T follicular helper cell (primary cell): ENCODE data around the gene DLK2.
"Not testable (repeated sequence)": the region's sequence is repeated elsewhere in the genome, so short reads cannot be mapped to it uniquely, and the experiment has no call there.

Experiments used
- DNase-seq: peaks from one replicate; pipeline ENCODE4 v3.0.0-alpha.2; 2020; ENCODE audit warnings: low read depth
- total RNA-seq, 2 experiments: gene quantifications; one replicate each; lab custom pipeline; 2026; lab: John Stamatoyannopoulos, UW

The DLK2 gene, protein sequence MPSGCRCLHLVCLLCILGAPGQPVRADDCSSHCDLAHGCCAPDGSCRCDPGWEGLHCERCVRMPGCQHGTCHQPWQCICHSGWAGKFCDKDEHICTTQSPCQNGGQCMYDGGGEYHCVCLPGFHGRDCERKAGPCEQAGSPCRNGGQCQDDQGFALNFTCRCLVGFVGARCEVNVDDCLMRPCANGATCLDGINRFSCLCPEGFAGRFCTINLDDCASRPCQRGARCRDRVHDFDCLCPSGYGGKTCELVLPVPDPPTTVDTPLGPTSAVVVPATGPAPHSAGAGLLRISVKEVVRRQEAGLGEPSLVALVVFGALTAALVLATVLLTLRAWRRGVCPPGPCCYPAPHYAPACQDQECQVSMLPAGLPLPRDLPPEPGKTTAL
- 1.0 to 3.4 reads per million in 2 experiments for total RNA-seq

DNA sequence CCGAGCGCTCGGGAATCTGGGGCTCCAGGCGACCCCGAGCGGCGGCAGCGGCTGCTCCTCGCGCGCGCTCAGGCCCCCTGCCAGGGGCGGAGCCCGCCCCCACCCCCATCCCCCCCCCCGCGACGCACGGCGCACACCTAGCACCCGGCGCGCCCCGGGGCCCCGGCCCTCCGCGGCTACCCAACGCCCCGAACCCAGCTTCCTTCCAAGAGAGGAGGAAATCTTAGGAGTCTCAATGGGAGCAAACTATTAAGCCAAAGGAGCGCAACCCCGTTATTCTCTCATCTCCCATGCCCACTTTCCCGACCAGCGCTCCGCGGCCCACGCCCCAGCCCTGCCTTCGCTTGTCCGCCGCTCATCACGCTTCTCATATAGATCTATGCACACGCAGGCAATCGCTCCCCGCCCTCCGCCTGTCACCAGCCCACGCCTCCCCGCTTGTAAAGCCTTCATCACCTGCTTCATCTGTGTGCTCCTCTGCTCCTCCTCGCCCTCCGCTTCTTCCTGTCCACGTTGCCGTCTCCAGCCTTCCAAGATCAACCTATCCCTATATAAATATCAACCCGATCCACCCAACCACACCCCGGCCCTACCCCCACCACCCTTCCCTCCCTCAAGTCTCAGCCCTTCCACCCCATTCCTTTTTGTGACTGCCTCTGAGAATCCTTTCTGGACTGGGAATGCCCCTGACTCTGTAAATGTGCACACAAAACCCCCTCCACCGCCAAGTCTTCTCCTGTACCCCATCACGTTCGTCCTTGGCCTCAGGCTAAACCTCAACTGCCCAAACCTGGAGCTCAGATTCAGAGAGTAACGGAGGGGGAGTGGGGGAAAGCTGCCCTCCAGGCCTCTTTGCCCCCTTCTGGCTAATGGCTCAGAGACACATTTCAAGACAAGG is at the start of gene DLK2:
Gene DLK2 (minus strand): TSS at position 18 of the 898 bp plus-strand sequence. CDS start 723 bp downstream, outside the sequence.
- DNase-seq, result peak; percentile 42

DNA sequence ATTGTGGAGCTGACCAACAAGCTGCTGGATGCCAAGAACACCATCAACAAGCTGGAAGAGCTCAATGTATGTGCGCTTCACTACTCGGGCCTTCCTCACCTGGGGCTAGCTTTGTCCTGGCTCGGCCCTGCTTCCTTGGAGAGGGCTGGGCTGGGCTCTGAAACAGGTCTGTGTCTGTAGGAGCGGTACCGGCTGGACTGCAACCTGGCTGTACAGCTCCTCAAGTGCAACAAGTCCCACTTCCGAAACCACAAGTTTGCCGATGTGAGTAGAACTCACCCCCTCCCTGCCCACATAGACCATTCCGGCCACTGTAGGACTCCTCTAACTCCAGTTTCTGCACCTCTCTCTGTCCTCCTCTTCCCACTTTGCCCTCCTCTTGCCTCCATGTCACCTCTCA is 48.1 kb upstream of the DLK2 start:
- no peak for DNase-seq

DNA sequence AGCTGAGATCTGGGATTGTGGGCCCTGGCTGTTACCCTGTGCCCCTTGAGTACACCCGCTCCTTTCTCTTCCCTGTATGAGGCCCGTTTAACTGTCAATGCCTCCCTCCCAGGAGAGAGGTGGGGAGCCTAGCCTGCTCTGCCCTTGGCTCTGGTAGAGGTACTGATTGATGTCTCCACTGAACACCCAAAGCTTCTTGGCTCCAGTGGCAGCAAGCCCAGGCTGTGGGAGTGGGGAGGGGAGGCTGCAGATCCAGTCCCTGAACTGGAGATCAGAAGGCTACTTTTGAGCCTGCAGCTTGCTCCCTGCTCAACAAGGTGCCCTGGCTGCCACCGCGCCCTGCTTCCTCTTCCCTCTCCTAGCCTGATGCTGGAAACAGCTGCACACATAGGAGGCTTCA is 47.3 kb upstream of the DLK2 start:
- DNase-seq, result no peak

DNA sequence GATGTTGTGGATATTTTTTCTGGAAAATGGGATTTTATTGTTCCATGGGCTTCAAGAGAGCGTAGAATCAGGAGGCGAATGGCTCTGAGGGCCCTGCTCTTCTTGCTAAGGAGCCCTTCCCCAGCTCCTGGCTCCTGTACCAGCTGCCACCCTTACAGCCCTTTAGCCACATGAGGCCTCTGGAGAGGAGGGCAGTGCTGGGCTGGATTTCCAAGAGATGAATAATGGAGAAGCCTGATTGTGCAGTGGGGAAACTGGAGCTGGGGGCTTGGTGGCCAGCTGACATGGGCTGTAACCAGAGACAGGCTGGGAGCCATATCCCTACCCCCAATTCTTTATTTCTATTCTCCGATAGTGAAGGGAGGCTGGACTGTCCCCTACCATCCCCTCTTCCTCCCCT is 45.6 kb upstream of the DLK2 start:
- no peak for DNase-seq

DNA sequence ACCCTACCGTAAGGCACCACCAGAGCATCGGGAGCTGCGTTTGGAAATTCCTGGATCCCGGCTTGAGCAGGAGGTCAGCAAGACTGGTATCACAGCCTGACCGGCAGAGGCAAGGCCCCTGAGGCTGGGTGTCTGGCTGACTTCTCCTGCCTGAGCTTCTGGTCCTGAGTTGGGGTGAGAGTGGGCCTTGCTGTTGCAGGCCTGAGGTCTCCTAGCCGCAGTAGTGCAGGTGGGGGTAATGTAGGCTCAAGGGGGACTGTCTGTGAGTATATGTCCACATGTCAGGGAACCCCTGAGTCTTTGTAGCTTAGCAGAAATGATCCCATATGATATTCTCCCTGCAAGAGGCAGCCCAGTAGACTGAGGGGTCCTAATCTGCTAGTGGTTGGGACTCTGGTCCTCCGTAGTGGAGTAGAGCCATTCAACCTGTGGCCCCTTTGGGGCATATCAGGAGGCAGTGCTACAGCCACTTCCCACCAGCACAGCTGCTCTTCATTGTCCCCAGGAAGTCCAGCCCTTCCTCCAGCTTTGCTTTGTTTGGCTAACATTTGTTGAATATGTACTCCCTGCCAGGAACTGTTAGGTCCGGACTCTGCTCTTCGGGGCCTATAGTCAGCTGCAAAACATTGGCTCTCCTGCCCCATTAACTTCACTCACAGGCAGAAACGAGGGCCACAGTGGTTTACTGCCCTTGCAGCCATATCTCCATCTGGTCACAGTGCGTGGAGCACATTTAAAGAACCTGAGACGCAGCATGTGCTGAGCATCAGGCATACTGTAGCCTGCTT is 43.9 kb upstream of the DLK2 start:
- no peak for DNase-seq

DNA sequence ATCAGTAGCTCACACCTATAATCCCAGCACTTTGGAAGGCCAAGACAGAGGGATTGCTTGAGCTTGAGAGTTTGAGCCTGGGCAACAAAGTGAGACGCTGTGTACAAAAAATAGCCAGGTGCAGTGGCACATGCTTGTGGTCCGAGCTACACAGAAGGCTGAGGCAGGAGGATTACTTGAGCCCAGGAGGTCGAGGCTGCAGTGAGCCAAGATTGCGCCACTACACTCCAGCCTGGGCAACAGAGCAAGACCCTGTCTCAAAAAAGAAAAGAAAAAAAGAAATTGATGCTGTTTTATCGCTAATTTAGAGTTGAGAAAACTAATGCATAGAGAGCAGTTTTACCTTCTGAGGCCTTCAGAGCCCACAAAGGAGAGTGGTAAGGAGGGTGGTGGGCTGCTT is 42.9 kb upstream of the DLK2 start:
- not testable (repeated sequence) for DNase-seq

DNA sequence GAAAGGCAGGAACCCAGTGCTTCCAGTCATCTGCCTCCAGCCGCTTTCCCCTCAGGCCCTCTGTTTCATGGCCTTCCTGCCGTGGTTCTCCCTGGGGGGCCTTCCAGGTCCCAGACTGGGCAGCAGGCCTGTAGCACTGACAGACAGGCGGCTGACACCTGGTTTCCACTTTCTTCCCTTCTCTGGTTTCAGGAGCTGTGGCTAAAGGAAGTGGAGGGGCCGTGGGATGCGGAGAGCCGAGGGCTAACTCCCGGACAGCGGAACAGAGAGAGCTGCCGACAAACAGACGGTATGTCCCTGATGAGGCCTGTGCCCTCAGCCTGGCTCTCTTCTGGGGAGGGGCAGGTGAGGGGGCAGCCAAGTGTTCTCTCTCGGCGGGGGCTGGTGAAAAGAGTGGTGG is 42.3 kb upstream of the DLK2 start:
- DNase-seq, result no peak

DNA sequence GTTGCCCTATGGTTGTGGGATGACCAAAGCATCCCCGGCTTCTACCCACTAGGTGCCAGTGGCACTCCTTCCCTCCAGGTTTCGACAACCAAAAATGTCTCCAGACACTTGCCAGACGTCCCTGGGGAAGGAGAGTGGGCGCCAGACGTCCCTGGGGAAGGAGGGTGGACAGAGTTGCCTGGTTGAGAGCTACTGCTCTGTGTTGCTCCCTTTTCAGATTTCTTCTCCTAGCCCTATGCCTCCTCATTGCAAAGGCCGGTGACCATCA is 41.7 kb upstream of the DLK2 start:
- no peak for DNase-seq

DNA sequence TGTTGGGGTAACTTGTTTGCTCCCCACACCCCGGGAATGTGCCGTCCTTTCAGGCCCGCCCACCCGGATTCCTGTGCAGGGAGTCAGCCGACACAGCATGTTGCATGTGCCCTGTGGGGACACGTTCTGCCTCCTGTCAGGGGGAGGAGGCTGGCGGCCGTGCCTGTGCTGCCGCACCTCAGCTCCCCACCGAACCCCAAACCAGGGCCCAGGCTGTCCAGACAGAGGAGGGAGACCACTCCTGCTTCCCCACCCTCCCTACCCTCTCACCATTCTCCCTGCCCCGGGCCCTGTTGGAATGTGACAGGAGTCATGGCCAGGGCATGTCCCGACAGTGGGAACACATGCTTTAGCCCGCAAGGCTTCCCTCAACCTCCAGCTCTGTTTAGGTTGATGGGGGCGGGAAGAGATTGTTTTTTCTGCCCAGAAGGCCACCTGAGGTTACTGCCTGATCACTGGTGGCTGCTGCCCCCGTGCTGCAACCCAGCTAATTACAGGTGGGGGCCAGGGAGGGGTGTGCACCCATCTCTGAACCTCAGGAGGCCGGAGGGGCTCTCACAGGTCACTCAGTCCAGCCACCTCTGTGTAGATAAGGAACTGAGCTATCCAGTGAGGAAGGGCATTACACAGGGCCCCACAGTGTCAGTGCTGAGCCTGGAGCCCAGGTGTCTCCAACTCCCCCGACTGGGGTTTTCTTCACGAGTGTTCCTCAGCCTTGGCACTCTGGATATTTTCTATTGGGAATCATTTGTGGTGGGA is 41.2 kb upstream of the DLK2 start:
- no peak for DNase-seq

DNA sequence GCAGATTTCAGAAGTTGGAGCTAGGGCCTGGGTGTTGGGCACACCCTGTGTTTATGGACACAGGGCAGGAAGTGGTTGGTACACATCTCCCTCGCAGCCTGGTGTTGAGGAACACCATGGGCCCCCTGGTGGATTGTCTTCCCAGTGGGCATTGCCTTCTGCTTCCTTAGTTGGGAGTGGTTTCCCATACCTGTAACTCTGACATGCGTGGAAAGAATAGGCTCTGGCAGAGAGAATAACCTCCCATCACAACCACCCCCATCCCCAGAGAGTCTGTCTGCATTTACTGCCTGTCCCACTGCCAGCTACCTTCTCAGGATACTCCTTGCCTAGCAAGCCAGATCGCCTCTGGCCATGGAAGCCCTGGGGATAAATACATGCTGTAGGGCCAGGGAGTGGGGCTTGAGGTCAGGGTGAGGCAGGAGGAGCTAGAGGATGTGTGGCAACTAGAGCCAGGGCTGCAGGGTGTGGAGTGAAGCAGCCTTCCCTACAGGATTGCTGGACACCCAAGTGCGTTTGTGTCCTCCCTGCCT is 40.1 kb upstream of the DLK2 start:
- no peak for DNase-seq

DNA sequence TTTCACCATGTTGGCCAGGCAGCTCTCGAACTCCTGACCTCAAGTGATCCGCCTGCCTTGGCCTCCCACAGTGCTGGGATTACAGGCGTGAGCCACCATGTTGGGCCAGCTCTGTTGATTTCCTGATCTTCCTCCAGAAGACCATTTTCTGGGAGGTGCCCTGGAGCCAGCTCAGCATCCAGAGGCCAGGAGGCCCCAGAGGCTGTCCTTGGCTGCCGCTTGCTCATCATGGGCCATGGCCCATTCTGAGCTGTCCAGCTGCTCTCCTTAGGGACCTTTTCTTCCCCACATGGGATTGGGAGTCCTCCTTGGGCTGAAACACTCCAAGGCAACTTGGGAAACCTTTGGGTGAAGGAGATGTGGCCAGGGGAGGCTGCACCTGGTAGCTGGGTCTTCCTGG is 39.4 kb upstream of the DLK2 start:
- no peak for DNase-seq

DNA sequence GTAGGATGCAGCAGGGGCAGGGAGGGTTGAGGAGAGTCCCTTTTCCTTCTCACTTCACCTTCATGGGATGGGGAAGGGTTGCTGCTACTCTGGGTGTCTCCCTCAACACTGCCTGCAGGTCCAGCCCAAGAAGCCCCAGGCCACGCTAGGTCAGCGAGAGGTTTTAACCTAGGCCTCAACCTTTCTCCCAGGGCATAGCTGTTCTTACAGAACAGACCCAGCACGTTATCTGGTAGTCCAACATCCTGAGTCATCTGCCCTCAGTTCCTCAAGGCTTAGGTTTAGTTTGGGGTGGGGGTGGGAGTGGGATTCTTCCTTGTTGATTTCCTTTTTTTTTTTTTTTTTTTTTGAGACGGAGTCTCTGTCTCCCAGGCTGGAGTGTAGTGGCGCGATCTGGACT is 39.0 kb upstream of the DLK2 start:
- DNase-seq, result no peak

DNA sequence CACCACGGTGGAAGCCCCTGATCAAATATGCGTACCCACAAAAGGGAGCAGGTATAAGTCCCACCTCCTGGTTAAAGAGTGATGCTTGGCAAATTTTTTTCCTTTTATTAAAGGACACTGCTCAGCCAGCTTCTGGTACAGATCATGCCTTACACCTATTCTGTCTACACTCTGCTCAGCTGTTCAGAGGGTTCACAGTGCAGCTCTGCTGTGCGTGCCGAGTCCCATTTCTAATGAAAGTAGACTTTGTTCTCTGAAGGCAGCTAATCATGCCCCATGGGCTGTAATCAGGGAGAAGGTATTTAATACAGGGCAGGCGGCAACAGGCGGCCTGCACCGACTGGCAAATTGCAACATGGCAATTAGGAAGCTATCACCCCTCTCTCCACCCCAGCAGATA is 38.5 kb upstream of the DLK2 start:
- no peak for DNase-seq

DNA sequence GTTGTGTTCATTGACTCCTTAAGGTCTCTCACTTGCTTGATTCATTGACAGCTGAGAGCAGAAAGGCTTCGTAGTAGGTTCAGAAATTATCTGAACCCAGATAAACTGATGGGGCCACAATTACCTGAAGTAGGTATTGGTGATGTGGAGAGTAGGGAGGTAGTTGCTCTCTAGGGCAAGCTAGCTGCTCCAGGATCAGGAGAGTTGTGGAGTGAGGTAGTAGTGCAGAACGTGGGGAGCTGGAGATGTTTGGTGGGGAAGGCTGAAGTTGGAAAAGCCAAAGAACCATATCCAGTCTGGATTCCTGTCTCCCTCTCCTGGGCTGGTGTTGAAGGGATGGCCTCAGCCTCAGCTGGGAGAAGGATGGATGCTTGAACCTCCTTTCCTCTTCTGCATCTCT is 37.9 kb upstream of the DLK2 start:
- DNase-seq, result no peak

DNA sequence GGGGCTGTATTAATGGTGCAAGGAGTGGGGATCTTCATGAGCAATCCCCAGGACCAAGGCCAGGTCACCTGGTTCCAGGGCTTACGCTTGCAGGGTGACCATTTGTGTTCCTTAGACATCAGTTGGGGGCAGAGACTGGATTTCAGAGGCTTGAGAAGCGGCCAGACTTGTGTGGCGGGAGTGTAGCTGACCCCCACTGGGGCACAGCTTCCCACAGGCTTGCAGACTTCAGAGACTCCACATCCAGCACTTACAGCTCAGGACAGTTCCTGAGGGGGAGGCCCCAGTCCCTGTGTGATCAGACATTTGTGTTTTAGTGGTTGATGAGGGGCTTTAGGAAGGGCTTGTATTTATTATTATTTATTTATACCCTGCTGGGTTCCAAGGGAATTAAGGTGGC is 37.3 kb upstream of the DLK2 start:
- no peak for DNase-seq

DNA sequence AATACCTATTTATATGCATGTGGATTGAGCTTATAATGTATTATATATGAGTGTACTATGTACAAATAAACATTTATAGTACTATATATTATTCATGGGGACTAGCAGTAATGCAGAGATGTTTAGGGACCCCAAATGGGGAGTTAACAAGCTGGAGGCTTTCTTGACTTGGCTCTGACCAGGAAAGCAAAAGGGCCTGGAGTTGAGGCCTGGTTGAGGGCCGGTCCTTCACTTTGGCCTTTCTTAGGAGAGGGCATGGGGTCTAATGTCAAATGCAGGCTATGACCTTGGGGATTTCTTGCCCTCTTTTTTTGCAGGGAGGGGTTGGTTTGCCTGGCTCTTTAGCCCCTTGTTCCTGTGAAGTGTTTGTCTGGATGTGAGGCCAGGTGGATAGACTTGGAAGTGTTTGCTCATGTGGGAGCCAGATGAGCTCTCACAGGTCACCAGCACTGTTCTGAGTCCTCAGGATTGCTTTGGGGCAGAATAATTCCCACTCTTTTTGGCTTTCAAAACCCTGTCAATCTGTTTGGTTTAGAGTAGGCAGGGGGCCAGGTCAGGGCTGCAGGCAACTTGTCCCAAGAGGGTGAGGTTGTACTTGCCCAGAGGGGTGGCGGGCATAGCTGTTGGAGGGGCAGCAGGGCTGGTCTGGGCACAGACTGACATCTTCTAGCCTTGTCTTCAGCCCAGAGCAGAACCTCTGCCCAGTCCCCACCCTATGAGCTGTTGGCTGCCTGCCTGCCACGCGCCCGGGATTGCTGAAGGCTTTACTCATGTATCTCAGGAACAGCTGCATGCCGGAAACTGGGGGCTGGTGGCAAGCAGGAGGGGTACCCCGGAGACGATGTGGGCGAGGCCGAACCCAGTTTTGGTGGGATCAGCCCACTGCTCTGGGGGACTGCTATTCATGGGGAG is 36.7 kb upstream of the DLK2 start:
- no peak for DNase-seq

DNA sequence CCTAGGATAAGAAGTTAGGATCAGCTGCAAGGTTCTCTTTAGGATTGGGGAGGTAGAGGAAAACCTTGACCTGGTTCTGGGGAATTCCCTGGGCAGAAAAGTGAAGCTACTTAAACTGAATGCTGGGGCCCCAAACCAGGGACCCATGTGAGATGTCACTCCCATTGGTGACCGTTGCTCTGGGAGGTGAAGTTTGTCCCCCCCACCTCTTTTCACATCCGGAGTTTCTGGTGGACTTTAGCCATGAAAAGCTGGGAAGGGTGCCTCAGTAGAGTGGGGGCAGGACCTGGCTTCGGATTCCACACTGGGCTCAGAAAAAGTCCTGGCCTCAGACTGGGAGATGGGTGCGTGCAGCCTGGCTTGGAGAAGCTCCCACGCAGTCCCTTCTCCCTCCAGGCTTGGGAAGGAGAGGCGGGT is 35.2 kb upstream of the DLK2 start:
- DNase-seq, result no peak

DNA sequence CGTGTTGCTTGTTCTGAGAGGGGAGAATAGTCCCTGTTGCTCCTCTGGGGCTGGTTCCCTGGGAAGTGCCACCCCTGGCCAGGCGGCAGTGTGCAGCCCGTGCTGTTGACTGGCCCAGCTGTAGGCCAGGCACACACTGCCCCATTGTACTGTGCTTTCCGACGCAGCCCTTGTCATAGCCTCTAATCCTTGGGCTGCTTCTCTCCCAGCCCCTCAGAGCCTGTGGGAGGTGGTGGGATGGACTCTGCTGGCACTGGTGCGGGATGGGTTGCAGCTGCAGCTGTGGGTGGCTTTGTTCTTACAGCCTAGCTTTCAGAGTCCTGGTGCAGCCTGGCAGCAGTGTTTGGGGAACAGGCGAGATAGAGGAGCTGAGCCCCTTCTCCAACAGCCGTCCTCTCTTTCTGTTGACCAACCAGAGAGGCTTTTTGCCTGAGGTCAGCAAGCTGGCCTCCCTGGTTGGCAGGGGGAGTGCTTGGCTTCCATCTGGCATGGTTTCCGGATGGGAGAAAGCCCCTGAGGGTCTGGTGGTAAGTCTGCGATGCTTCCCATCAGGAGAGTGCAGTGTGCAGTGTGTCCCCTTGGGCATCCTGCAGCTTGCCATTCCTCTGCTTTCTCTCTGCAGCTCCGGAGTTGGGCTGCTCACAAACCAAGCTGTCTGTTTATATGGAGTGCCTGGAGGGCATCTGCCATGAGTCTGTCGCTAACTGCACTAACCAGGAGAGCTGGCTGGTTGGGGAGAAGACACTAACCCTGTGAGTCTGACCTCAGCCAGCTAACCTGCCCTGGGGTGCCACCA is 34.1 kb upstream of the DLK2 start:
- DNase-seq, result no peak

DNA sequence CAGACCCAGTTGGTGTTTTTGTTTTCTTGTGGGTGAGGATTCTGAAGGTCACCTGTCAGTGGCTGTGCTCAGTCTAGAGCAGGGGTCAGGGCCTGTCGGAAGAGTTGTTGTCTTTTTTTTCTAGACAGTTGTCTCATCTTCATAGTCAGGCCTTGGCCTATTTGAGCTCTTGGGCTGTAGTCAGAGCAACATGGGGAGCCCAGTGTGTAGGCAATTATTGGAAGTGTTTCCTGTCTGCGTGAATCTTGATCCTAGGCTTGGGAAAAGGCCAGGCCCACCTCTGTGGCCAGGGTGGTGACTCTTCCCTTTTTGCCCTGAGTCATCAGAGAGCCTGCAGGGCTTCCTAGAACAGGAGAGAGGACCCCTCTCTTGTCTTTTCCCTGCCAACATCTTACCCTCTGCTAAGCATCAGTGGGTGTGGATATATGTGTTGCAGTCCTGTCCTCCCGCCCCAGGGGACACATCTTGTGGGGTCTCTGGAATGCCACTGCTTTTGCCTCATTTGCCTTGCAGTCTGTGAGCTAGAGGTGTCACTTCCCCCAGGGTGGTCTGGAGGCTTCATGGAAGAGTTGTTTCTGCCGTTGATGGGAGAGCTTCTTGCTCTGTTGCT is 33.4 kb upstream of the DLK2 start:
- no peak for DNase-seq
